Ascending aorta (tissue), 2 donors: ENCODE measurements around the gene MATN4. TPM values are rescaled to one million over a fixed set of nuclear protein-coding genes. Genes with fewer than 3 reads are reported as not detected.

Source experiments
- DNase-seq, 2 donors: peaks; one replicate each; pipeline ENCODE4 v3.0.0-alpha.2; 2019; ENCODE audit warnings: low spot score in 2 of 2
- H3K27ac ChIP-seq, 2 donors: fragments of 200-600 bp; sonication (generic); one replicate each; pipeline ENCODE4 v1.5.1; 2016 to 2017; ENCODE audit warnings: mild to moderate bottlenecking in 1 of 2
- H3K27me3 ChIP-seq: fragments of 200-600 bp; sonication (generic); one replicate; pipeline ENCODE4 v1.5.1; 2017
- H3K36me3 ChIP-seq, 2 donors: fragments of 200-600 bp; sonication (generic); one replicate each; pipeline ENCODE4 v1.5.1; 2016
- H3K4me1 ChIP-seq, 2 donors: fragments of 200-600 bp; sonication (generic); one replicate each; pipeline ENCODE4 v1.5.1; 2016 to 2017; ENCODE audit warnings: mild to moderate bottlenecking in 1 of 2
- H3K4me3 ChIP-seq, 2 donors: fragments of 200-600 bp; sonication (generic); one replicate each; pipeline ENCODE4 v1.5.1; 2016 to 2017; ENCODE audit warnings: mild to moderate bottlenecking in 1 of 2
- H3K9me3 ChIP-seq, 2 donors: fragments of 200-600 bp; sonication (generic); one replicate each; pipeline ENCODE4 v1.5.1; 2016
- intact Hi-C: fragments of 100-400 bp; cut with DNase I; formaldehyde crosslinking; loops from one replicate; pipeline ENCODE4 v1.15.1; 2023
- total RNA-seq: library from RNA; depleted of rRNA; stranded (reverse); fragments of >200 nt; gene quantifications from one replicate; pipeline ENCODE4 v1.1.0, GENCODE V29; 2016
- TF ChIP-seq, protein P1 (sequence below), 3 experiments: fragments of 200-600 bp in 2 of 3; fragments of 450-650 bp in 1 of 3; sonication (generic) in 2 of 3; IDR thresholded peaks; one replicate each; pipeline ENCODE4 v1.5.1; 2016 to 2019; ENCODE audit warnings: antibody characterized with exemption in 3 of 3, mild to moderate bottlenecking in 1 of 3, moderate library complexity in 1 of 3

MATN4 gene
- total RNA-seq, 1 donor from 2014 or later: 0.21 TPM

DNA sequence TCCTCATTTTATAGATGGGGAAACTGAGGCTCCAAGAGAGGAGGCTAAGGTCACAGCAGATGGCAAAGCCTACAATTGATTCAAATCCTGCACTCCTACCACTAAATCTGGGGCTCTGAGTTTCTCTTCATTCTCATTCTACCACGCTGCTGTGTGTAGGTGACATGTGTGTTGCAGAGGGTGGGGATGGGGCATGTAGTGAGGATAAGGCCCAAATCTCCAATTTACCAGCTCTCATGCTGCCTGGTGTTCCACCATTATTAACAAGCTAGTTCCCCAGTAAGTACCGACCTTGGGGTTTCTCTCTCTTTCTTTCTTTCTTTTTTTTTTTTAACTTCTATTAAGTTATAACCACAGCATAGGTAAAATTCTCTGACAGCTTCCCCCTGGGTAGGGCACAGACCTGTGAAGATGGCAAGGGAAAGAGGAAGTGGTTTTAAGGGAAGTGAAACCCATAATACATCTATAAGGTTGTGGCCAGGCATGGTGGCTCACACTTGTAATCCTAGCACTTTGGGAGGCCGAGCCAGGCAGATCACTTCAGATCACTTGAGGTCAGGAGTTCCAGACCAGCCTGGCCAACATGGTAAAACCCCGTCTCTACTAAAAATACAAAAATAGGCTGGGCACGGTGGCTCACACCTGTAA is 13.0 kb upstream of the MATN4 start:
- intact Hi-C loops: no loop called here
- TF ChIP-seq, protein P1, sequence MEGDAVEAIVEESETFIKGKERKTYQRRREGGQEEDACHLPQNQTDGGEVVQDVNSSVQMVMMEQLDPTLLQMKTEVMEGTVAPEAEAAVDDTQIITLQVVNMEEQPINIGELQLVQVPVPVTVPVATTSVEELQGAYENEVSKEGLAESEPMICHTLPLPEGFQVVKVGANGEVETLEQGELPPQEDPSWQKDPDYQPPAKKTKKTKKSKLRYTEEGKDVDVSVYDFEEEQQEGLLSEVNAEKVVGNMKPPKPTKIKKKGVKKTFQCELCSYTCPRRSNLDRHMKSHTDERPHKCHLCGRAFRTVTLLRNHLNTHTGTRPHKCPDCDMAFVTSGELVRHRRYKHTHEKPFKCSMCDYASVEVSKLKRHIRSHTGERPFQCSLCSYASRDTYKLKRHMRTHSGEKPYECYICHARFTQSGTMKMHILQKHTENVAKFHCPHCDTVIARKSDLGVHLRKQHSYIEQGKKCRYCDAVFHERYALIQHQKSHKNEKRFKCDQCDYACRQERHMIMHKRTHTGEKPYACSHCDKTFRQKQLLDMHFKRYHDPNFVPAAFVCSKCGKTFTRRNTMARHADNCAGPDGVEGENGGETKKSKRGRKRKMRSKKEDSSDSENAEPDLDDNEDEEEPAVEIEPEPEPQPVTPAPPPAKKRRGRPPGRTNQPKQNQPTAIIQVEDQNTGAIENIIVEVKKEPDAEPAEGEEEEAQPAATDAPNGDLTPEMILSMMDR (IDR thresholded peaks at IDR 0.05): no peak
- no peaks in the 10 kb centered on the region for H3K4me1 ChIP-seq

DNA sequence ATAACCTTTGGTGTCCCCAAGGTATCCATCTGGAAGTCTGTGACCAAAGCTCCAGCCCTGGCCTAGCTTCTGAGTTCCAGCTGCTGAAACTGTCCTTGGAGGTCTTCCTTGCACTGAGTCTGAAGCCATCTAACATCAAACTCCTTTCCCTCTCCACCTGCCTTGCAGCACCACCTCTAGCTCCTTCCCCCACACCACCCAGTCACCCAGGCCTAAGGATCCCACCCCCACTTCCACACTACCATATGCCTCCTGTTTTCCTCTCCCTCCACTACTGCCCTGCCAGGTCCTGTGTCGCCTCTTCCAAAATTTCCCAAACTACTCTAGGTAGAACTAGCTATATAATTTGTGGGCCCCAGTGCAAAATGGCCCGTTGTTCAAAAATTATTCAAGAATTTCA is 10.8 kb upstream of the MATN4 start:
- Histone ChIP-seq H3K27ac (no peak overlapping the region), H3K4me3 (no peak overlapping the region), H3K4me1 (no peaks in the 10 kb centered on the region), H3K36me3 (no peaks in the 10 kb centered on the region), H3K9me3 (no peaks in the 10 kb centered on the region), H3K27me3 (no peaks in the 10 kb centered on the region)
- no peak for DNase-seq
- intact Hi-C loops: loop anchor here (1.0 to 2.0 kb wide), 3 partner anchors 44 to 452 kb away; partner anchors contain the start of gene SYS1
- TF ChIP-seq, protein P1 (IDR thresholded peaks at IDR 0.05): no peak

More for the DNA sequence above, 13.0 kb upstream of the MATN4 start:
- peaks cover 6 to 11% of the 10 kb centered on the region in 2 donors for H3K36me3 ChIP-seq
- no peak overlapping the region for H3K4me3 ChIP-seq
- no peaks in the 10 kb centered on the region for H3K27me3 ChIP-seq
- H3K27ac ChIP-seq: no peak overlapping the region
- no peaks in the 10 kb centered on the region for H3K9me3 ChIP-seq
- DNase-seq: no peak

- no peaks in the 10 kb centered on the region for H3K36me3 ChIP-seq
- no peak overlapping the region for H3K27ac ChIP-seq
- H3K9me3 ChIP-seq: no peaks in the 10 kb centered on the region
- no peaks in the 10 kb centered on the region for H3K27me3 ChIP-seq
- no peak overlapping the region for H3K4me3 ChIP-seq
- DNase-seq: no peak
- TF ChIP-seq, protein P1 (IDR thresholded peaks at IDR 0.05): no peak
- no peaks in the 10 kb centered on the region for H3K4me1 ChIP-seq
- intact Hi-C loops: loop anchor here (2.0 kb wide), 1 partner anchor 44 kb away; the partner anchor contains the start of gene SYS1
These were observed 10.4 kb upstream of the MATN4 start for GRCh38 chr20:45318386-45318939.

- Histone ChIP-seq H3K36me3 (no peaks in the 10 kb centered on the region), H3K27ac (no peak overlapping the region), H3K4me3 (no peak overlapping the region), H3K9me3 (no peaks in the 10 kb centered on the region), H3K27me3 (no peaks in the 10 kb centered on the region), H3K4me1 (no peaks in the 10 kb centered on the region)
- intact Hi-C loops: loop anchor here (2.0 kb wide), 1 partner anchor 45 kb away; the partner anchor contains the start of gene SYS1
- no peak for DNase-seq
- TF ChIP-seq, protein P1 (IDR thresholded peaks at IDR 0.05): no peak
These were observed 9.7 kb upstream of the MATN4 start for GRCh38 chr20:45317826-45318225.

DNA sequence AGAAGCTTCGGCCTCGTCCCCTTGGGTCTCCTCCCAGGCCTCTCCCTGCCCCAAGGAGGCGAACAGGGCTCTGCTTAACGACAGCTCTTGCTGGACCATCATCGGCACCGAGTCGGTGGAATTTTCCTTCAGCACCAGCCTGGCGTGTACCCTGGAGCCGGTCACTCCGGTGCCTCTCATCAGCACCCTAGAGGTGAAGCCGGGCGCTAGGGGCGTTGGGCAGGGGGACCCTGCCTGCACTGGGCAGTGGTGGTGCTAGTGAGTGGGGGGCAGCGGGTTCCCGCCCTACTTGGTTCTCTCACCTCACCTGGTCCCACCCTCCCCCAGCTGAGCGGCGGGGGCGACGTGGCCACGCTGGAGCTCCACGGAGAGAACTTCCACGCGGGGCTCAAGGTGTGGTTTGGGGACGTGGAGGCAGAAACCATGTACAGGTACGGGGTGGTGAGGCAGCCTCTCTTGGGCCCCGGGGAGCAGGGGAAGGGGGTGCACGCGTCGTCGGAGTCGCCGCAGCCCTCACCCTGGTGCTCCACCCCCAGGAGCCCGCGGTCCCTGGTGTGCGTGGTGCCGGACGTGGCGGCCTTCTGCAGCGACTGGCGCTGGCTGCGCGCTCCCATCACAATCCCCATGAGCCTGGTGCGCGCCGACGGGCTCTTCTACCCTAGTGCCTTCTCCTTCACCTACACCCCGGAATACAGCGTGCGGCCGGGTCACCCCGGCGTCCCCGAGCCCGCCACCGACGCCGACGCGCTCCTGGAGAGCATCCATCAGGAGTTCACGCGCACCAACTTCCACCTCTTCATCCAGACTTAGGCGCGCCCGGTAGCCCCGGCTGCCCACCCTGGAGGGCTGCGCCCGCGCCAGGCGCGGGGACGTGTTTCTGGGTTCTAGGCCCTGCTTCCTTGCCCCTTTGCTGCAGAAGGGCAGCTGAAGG is 8.3 kb upstream of the MATN4 start:
- H3K9me3 ChIP-seq: no peaks in the 10 kb centered on the region
- no peaks in the 10 kb centered on the region for H3K4me1 ChIP-seq
- no peaks in the 10 kb centered on the region for H3K36me3 ChIP-seq
- intact Hi-C loops: no loop called here
- TF ChIP-seq, protein P1 (IDR thresholded peaks at IDR 0.05): no peak
- no peaks in the 10 kb centered on the region for H3K27me3 ChIP-seq
- H3K27ac ChIP-seq: no peak overlapping the region
- DNase-seq: no peak
- H3K4me3 ChIP-seq: no peak overlapping the region
